ENCODE measurements around the gene SRP19. TPM values are rescaled to one million over a fixed set of nuclear protein-coding genes. Genes with fewer than 3 reads are reported as not detected.

SRP19 gene
- total RNA-seq, 1 donor from 2014 or later: 73.5 TPM

DNA sequence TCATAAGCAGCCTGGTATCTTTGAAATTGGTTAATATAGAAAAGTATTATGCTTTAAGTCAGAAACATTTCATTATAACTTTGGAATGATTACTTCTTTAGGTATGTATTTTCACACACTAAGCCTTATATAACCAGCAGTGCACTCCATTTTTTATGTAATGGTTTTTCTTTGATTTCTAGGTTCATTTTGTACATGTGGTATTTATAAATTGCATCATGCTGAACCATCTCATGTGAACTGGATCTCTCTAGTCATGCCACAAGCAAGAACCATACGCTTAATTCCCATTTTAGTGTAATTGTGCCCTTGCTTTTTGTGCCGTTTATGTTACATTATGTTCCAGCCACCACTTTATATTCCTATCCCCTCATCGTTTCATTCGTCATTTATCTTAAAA lies 38.6 kb upstream of the SRP19 start:
- H3K27ac Mint-ChIP-seq (ENCODE audit: unreplicated experiment): no peak overlapping the region
- Histone ChIP-seq H3K9me3 (ENCODE audit: insufficient read depth, low read depth, low read length) (no peaks in the 10 kb centered on the region), H3K4me1 (ENCODE audit: insufficient read depth, low read length) (no peaks in the 10 kb centered on the region), H3K27ac (ENCODE audit: low read depth, low read length) (no peak overlapping the region), H3K9ac (ENCODE audit: low read length) (no peak overlapping the region), H3K4me2 (ENCODE audit: low read length) (no peak overlapping the region), H2AFZ (ENCODE audit: low read depth, low read length) (no peak overlapping the region), H4K20me1 (ENCODE audit: insufficient read depth, low read length) (no peaks in the 10 kb centered on the region), H3K4me3 (ENCODE audit: insufficient read depth, low read depth, low read length) (no peak overlapping the region), H3K36me3 (ENCODE audit: insufficient read depth, low read length) (peaks cover 18% of the 10 kb centered on the region), H3K27me3 (ENCODE audit: insufficient read depth, low read length) (no peaks in the 10 kb centered on the region), H3K79me2 (ENCODE audit: insufficient read depth, low read length) (no peaks in the 10 kb centered on the region)
- FAIRE-seq: no peak
- H3K27me3 Mint-ChIP-seq (ENCODE audit: low read depth, unreplicated experiment): no peaks in the 10 kb centered on the region
- no peaks in the 10 kb centered on the region for H3K4me1 Mint-ChIP-seq (ENCODE audit: low read depth, unreplicated experiment)
- no peak overlapping the region for H3K4me3 Mint-ChIP-seq (ENCODE audit: unreplicated experiment)
- TF ChIP-seq, protein P1, sequence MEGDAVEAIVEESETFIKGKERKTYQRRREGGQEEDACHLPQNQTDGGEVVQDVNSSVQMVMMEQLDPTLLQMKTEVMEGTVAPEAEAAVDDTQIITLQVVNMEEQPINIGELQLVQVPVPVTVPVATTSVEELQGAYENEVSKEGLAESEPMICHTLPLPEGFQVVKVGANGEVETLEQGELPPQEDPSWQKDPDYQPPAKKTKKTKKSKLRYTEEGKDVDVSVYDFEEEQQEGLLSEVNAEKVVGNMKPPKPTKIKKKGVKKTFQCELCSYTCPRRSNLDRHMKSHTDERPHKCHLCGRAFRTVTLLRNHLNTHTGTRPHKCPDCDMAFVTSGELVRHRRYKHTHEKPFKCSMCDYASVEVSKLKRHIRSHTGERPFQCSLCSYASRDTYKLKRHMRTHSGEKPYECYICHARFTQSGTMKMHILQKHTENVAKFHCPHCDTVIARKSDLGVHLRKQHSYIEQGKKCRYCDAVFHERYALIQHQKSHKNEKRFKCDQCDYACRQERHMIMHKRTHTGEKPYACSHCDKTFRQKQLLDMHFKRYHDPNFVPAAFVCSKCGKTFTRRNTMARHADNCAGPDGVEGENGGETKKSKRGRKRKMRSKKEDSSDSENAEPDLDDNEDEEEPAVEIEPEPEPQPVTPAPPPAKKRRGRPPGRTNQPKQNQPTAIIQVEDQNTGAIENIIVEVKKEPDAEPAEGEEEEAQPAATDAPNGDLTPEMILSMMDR (IDR thresholded peaks at IDR 0.05; ENCODE audit: insufficient read depth, low read depth, low read length): no peak
- TF ChIP-seq EZH2 (IDR thresholded peaks at IDR 0.05; ENCODE audit: insufficient read depth, low read length): no peak
- no peak for DNase-seq (ENCODE audit: low read depth)
- H3K36me3 Mint-ChIP-seq (ENCODE audit: low read depth, unreplicated experiment): peaks cover 4% of the 10 kb centered on the region
- H3K9me3 Mint-ChIP-seq (ENCODE audit: unreplicated experiment): no peaks in the 10 kb centered on the region

DNA sequence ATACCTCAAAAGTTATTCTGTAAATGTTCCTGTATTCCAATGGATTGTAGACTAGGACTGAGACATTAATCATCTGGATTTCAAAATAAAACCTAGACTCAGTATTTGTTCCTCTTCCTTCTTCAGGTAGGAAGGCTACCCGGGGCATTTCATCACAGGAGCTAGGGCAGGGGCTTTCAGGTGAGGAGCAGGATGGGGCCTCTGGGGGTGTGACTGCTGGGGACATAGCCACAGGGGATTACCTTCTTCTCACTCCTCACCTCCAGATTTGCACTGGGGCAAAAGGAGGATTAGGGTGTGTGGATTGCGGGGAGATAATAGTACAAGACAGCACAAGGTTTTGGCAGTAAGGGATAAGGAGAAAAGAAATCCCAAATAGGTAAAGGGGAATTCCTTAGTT lies 37.9 kb upstream of the SRP19 start:
- Histone ChIP-seq H3K4me3 (ENCODE audit: insufficient read depth, low read depth, low read length) (no peak overlapping the region), H3K79me2 (ENCODE audit: insufficient read depth, low read length) (no peaks in the 10 kb centered on the region), H4K20me1 (ENCODE audit: insufficient read depth, low read length) (no peaks in the 10 kb centered on the region), H3K4me1 (ENCODE audit: insufficient read depth, low read length) (no peaks in the 10 kb centered on the region), H3K9ac (ENCODE audit: low read length) (no peak overlapping the region), H3K27ac (ENCODE audit: low read depth, low read length) (no peak overlapping the region), H3K4me2 (ENCODE audit: low read length) (no peak overlapping the region), H3K36me3 (ENCODE audit: insufficient read depth, low read length) (peaks cover 18% of the 10 kb centered on the region), H3K9me3 (ENCODE audit: insufficient read depth, low read depth, low read length) (no peaks in the 10 kb centered on the region), H2AFZ (ENCODE audit: low read depth, low read length) (no peak overlapping the region), H3K27me3 (ENCODE audit: insufficient read depth, low read length) (no peaks in the 10 kb centered on the region)
- no peaks in the 10 kb centered on the region for H3K9me3 Mint-ChIP-seq (ENCODE audit: unreplicated experiment)
- FAIRE-seq: no peak
- no peak overlapping the region for H3K4me3 Mint-ChIP-seq (ENCODE audit: unreplicated experiment)
- no peaks in the 10 kb centered on the region for H3K27me3 Mint-ChIP-seq (ENCODE audit: low read depth, unreplicated experiment)
- no peaks in the 10 kb centered on the region for H3K4me1 Mint-ChIP-seq (ENCODE audit: low read depth, unreplicated experiment)
- H3K27ac Mint-ChIP-seq (ENCODE audit: unreplicated experiment): no peak overlapping the region
- TF ChIP-seq, protein P1 (IDR thresholded peaks at IDR 0.05; ENCODE audit: insufficient read depth, low read depth, low read length): no peak
- peaks cover 4% of the 10 kb centered on the region for H3K36me3 Mint-ChIP-seq (ENCODE audit: low read depth, unreplicated experiment)
- no peak for DNase-seq (ENCODE audit: low read depth)

DNA sequence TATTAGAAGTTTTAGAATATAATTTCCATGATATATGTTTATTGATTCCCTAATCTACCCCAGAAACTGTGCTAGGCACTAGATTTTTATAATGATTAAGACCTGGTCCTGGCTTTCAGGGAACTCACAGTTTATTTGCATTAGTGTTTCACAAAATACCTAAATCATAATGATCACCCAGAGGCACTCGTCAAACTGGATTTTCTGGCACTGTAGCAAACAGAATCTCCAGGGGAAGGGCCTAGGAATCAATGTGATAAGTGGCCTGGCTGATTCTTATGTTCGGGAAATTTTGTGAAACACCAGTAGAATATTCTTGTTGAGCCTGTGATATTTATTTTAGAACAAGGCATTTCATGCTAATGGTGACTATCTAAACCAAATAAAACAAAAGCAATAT lies 37.4 kb upstream of the SRP19 start:
- H3K27ac ChIP-seq (ENCODE audit: low read depth, low read length): no peak overlapping the region
- FAIRE-seq (no peak), DNase-seq (ENCODE audit: low read depth) (no peak)
- H3K27me3 ChIP-seq (ENCODE audit: insufficient read depth, low read length): no peaks in the 10 kb centered on the region
- no peak overlapping the region for H3K27ac Mint-ChIP-seq (ENCODE audit: unreplicated experiment)
- no peaks in the 10 kb centered on the region for H3K79me2 ChIP-seq (ENCODE audit: insufficient read depth, low read length)
- H3K4me1 ChIP-seq (ENCODE audit: insufficient read depth, low read length): no peaks in the 10 kb centered on the region
- H3K36me3 ChIP-seq (ENCODE audit: insufficient read depth, low read length): peaks cover 18% of the 10 kb centered on the region
- no peak overlapping the region for H3K4me3 ChIP-seq (ENCODE audit: insufficient read depth, low read depth, low read length)
- H3K9ac ChIP-seq (ENCODE audit: low read length): no peak overlapping the region
- H3K27me3 Mint-ChIP-seq (ENCODE audit: low read depth, unreplicated experiment): no peaks in the 10 kb centered on the region
- H3K36me3 Mint-ChIP-seq (ENCODE audit: low read depth, unreplicated experiment): peaks cover 4% of the 10 kb centered on the region
- H3K4me3 Mint-ChIP-seq (ENCODE audit: unreplicated experiment): no peak overlapping the region
- no peaks in the 10 kb centered on the region for H3K9me3 Mint-ChIP-seq (ENCODE audit: unreplicated experiment)
- no peaks in the 10 kb centered on the region for H3K4me1 Mint-ChIP-seq (ENCODE audit: low read depth, unreplicated experiment)
- H3K4me2 ChIP-seq (ENCODE audit: low read length): no peak overlapping the region
- H4K20me1 ChIP-seq (ENCODE audit: insufficient read depth, low read length): no peaks in the 10 kb centered on the region
- TF ChIP-seq, protein P1 (IDR thresholded peaks at IDR 0.05; ENCODE audit: insufficient read depth, low read depth, low read length): no peak
- no peak for TF ChIP-seq EZH2 (IDR thresholded peaks at IDR 0.05; ENCODE audit: insufficient read depth, low read length)
- no peak overlapping the region for H2AFZ ChIP-seq (ENCODE audit: low read depth, low read length)
- H3K9me3 ChIP-seq (ENCODE audit: insufficient read depth, low read depth, low read length): no peaks in the 10 kb centered on the region
